ENCODE data around the gene NMUR1.

Gene NMUR1

DNA sequence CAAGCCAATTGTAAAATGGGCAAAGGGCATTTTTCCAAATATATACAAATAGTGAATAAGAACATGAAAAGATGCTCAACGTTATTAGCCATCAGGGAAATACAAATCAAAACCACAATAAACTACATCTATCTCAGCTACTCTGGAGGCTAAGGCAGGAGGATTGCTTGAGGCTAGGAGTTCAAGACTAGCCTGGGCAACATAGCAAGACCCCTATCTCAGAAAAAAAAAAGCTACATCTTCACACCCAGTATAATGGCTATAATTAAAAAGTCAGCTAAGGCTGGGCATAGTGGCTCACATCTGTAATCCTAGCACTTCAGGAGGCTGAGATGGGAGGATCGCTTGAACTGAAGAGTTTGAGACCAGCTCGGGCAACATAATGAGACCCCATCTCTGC is 53.3 kb downstream of the NMUR1 start:
- Histone ChIP-seq H3K27me3 (ENCODE audit: low read length) (no peaks in the 10 kb centered on the region), H3K27ac (ENCODE audit: low read depth, low read length) (no peak overlapping the region), H3K36me3 (ENCODE audit: low read length) (no peaks in the 10 kb centered on the region), H3K79me2 (ENCODE audit: insufficient read depth, low read length) (no peaks in the 10 kb centered on the region), H3K4me2 (ENCODE audit: low read depth, low read length, poor library complexity, severe bottlenecking) (no peak overlapping the region), H4K20me1 (ENCODE audit: low read depth, low read length) (no peaks in the 10 kb centered on the region), H2AFZ (ENCODE audit: low read depth, low read length, severe bottlenecking) (no peak overlapping the region), H3K9me2 (replicated peaks; ENCODE audit: insufficient read depth, low read length) (no peaks in the 10 kb centered on the region), H3K9me3 (ENCODE audit: insufficient read depth, low read length) (no peaks in the 10 kb centered on the region), H3F3A (ENCODE audit: insufficient read depth) (no peaks in the 10 kb centered on the region), H3K9ac (ENCODE audit: low read length) (no peak overlapping the region), H3K4me3 (ENCODE audit: insufficient read depth, low read length, poor library complexity, severe bottlenecking) (no peak overlapping the region)
- TF ChIP-seq, protein P1, sequence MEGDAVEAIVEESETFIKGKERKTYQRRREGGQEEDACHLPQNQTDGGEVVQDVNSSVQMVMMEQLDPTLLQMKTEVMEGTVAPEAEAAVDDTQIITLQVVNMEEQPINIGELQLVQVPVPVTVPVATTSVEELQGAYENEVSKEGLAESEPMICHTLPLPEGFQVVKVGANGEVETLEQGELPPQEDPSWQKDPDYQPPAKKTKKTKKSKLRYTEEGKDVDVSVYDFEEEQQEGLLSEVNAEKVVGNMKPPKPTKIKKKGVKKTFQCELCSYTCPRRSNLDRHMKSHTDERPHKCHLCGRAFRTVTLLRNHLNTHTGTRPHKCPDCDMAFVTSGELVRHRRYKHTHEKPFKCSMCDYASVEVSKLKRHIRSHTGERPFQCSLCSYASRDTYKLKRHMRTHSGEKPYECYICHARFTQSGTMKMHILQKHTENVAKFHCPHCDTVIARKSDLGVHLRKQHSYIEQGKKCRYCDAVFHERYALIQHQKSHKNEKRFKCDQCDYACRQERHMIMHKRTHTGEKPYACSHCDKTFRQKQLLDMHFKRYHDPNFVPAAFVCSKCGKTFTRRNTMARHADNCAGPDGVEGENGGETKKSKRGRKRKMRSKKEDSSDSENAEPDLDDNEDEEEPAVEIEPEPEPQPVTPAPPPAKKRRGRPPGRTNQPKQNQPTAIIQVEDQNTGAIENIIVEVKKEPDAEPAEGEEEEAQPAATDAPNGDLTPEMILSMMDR (IDR thresholded peaks at IDR 0.05; ENCODE audit: insufficient read depth, low read length, poor library complexity, severe bottlenecking): no peak
- no peak for TF ChIP-seq EZH2phosphoT487 (conservative IDR thresholded peaks at IDR 0.05; ENCODE audit: low read length)

DNA sequence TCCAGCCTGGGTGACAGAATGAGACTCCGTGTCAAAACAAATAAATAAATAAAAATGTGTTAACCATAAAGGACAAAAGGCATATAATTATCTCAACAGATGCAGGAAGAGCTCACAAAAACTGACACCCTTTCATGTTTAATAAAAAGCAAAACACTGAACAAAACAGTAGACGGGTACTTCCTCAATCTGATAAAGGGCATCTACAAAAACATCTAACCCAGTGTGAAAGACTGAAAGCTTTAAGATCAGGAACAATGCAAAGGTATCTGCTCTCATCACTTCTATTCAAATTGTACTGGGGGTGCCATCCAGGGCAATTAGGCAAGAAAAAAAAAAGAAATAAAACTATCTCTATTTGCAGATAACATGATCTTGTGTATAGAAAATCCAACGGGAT is 54.3 kb downstream of the NMUR1 start:
- TF ChIP-seq EZH2phosphoT487 (conservative IDR thresholded peaks at IDR 0.05; ENCODE audit: low read length): no peak
- TF ChIP-seq, protein P1 (IDR thresholded peaks at IDR 0.05; ENCODE audit: insufficient read depth, low read length, poor library complexity, severe bottlenecking): no peak
- Histone ChIP-seq H2AFZ (ENCODE audit: low read depth, low read length, severe bottlenecking) (no peak overlapping the region), H3F3A (ENCODE audit: insufficient read depth) (no peaks in the 10 kb centered on the region), H3K27ac (ENCODE audit: low read depth, low read length) (no peak overlapping the region), H4K20me1 (ENCODE audit: low read depth, low read length) (no peaks in the 10 kb centered on the region), H3K4me3 (ENCODE audit: insufficient read depth, low read length, poor library complexity, severe bottlenecking) (no peak overlapping the region), H3K9me3 (ENCODE audit: insufficient read depth, low read length) (no peaks in the 10 kb centered on the region), H3K27me3 (ENCODE audit: low read length) (no peaks in the 10 kb centered on the region), H3K4me2 (ENCODE audit: low read depth, low read length, poor library complexity, severe bottlenecking) (no peak overlapping the region), H3K9ac (ENCODE audit: low read length) (no peak overlapping the region), H3K36me3 (ENCODE audit: low read length) (no peaks in the 10 kb centered on the region), H3K9me2 (replicated peaks; ENCODE audit: insufficient read depth, low read length) (no peaks in the 10 kb centered on the region), H3K79me2 (ENCODE audit: insufficient read depth, low read length) (no peaks in the 10 kb centered on the region)

All from SU-DHL-6 (cell line).